ENCODE results near the gene NR3C1. TPM values are rescaled to one million over a fixed set of nuclear protein-coding genes. Genes with fewer than 3 reads are reported as not detected.

Gene NR3C1
- total RNA-seq, 1 donor from 2014 or later = 101 TPM

DNA sequence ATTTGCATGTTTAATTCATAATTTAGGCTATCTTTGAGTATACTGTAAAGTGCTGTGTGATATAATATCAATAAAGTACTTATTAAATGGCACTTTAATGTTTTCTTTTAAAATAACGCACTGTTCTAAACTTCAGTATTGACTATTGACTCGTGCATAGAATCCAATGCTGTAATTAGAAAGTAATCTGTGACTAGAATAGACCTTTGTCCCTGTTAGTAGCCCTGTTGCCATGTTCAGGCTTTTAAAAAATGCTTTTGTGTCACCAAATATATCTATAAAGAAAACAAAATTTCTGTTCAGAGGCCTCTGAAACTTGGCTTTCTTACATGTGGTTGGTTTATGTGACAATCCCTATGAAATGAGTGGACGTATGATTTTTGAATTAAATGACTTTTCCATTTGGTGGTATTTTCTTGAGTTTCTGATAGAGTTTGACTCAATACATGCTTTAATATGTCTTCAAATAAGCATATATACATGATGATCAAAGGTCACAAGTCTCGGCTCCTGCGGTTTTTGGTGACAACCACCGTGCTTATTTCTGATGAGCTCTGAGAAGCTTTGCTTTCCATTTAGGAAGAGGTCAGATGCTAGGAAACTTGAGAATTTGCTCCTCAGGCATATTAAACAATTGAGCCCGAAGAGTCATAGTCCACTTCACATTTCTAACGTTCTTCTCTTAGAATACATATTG is 174.7 kb downstream of the NR3C1 start:
- no peak for ATAC-seq
- intact Hi-C loops (cut with DNase I) = no loop called here
- H3K9me3 ChIP-seq = no peaks in the 10 kb centered on the region
- TF ChIP-seq CTCF (IDR thresholded peaks at IDR 0.05) = no peak
- no peak overlapping the region for H3K4me3 ChIP-seq
- no peaks in the 10 kb centered on the region for H3K27me3 ChIP-seq
- DNase-seq = no peak
- H3K36me3 ChIP-seq = no peaks in the 10 kb centered on the region
- no peak overlapping the region for H3K27ac ChIP-seq
- H3K4me1 ChIP-seq = peaks cover 12% of the 10 kb centered on the region
